ENCODE results near the gene CHML. TPM values are rescaled to one million over a fixed set of nuclear protein-coding genes. Genes with fewer than 3 reads are reported as not detected.

Gene CHML
- total RNA-seq, 4 donors from 2014 or later = 1.6 to 14.6 (median 12.9) TPM

DNA sequence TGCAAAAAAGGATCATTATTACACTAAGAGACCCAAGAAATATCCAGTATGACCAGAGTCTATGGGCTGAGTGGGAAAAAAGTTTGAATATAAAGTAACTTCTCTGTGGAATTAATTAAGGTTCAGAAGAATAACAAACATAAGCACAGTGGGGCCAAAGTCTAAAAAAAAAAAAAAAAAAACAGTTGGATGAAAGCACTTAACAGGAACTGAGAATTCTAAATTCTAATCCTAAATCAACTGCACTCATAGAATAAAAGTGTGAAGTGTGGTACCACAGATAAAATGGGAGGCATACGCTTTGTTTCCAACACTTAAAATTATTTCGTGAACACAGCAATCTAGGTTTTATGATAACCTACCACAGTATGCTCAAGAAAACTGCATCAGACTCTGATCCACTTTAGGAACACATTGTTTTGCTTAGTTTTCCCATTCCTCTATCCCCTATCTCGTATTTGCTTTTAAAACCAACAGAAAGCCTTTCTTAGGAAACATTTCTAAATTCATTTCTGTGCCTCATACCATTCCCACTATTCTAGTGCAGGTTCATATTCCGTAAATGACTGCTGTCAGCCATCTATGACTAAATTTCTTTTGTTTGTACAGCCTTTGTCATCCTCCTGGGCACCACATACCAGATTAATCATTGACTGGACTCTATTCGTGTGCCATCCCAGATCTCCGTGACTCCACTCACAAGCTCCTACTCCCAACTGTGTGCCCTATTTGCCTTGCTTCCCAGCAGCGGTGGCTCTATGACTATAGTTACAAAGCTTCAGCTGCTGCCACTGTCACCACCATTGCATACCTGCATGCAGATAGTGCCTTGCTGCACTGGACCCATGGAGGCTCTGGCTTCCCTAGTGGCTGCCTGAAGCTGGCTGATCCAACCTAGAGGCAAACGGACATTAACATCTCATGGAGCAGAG is 24.9 kb downstream of the CHML start:
- TF ChIP-seq POLR2AphosphoS5 (IDR thresholded peaks at IDR 0.05) (peak in 1 of 3 donors; percentile 20), EP300 (IDR thresholded peaks at IDR 0.05; ENCODE audit: low read depth) (no peak), CTCF (IDR thresholded peaks at IDR 0.05) (no peak), POLR2A (IDR thresholded peaks at IDR 0.05) (no peak)
- WGBS, 2 donors (ENCODE audit: low coverage in 1 of 2) = 59 to 68% methylated on average over 8 of the region's 8 CpGs
- intact Hi-C loops (cut with DNase I; ENCODE audit: low total_unique reads) = no loop called here
- in situ Hi-C loops (cut with MboI; ENCODE audit: low pct_ligation_motif_present in 1 of 4, low pct_unique_long_range_greater_than_20kb in 1 of 4, low sequenced_read_pairs in 3 of 4) = loop anchor here in 3 of 4 donors (25.0 kb wide), 2 partner anchors 222 to 372 kb away; partner anchors contain the start of genes EXO1 (in 2 of the 3) and MAP1LC3C (in 2 of the 3)
- peak; percentile 35 for DNase-seq
- H3K36me3 ChIP-seq = no peaks in the 10 kb centered on the region
- no peaks in the 10 kb centered on the region for H3K27me3 ChIP-seq
- H3K4me1 ChIP-seq = peaks cover 3 to 57% (median 14%) of the 10 kb centered on the region in 4 donors
- H3K27ac ChIP-seq = peak overlapping the region; percentile 23 to 53 (median 36)
- peak overlapping the region in 1 of 4 donors; percentile 9 for H3K4me3 ChIP-seq
- H3K9me3 ChIP-seq = no peaks in the 10 kb centered on the region

DNA sequence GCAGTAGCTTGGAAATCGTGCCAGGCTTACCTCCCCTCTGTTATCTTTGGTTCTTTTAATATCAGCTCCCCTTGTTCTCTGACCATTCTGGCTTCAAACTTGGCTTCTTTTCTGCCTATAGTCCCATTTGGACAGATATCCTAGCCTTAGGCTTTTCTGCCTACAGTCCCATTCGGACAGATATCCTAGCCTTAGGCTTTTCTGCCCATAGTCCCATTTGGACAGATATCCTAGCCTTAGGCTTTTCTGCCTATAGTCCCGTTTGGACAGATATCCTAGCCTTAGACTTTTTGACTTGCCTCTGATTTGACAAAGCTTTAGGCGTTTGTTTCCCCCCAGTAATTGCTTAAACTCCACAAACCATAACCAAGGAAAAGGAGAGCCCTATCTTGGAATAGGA is 25.6 kb downstream of the CHML start:
- Histone ChIP-seq H3K36me3 (no peaks in the 10 kb centered on the region), H3K27ac (peak overlapping the region in 2 of 4 donors; percentile 37 to 53), H3K4me1 (peaks cover 3 to 54% (median 14%) of the 10 kb centered on the region in 4 donors), H3K4me3 (no peak overlapping the region), H3K27me3 (no peaks in the 10 kb centered on the region), H3K9me3 (no peaks in the 10 kb centered on the region)
- intact Hi-C loops (cut with DNase I; ENCODE audit: low total_unique reads) (no loop called here), in situ Hi-C loops (cut with MboI; ENCODE audit: low pct_ligation_motif_present in 1 of 4, low pct_unique_long_range_greater_than_20kb in 1 of 4, low sequenced_read_pairs in 3 of 4) (loop anchor here in 3 of 4 donors (25.0 kb wide), 2 partner anchors 223 to 373 kb away; partner anchors contain the start of genes EXO1 (in 2 of the 3) and MAP1LC3C (in 2 of the 3))
- no peak for DNase-seq
- TF ChIP-seq CTCF (IDR thresholded peaks at IDR 0.05) (no peak), POLR2A (IDR thresholded peaks at IDR 0.05) (no peak), POLR2AphosphoS5 (IDR thresholded peaks at IDR 0.05) (no peak), EP300 (IDR thresholded peaks at IDR 0.05; ENCODE audit: low read depth) (no peak)
- WGBS, 2 donors (ENCODE audit: low coverage in 1 of 2) = 60 to 75% methylated on average over 4 of the region's 4 CpGs

DNA sequence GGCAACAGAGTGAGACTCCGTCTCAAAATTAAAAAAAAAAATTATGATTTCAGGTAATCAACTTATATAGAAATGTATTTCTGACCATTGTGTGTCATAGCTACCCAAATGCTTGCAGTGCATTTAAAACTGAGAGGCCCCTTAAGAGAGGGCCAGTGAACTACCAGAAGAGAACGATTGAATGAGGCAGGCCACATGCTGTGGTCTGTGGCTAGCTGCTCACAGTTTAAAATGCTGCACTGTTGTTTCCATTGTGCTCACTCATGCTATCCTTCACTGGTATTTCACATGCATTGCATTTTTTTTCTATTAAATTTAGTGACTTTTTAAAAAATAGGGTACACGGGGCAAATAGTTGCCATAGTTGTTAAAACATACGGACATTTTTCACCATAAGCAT is 26.0 kb downstream of the CHML start:
- Histone ChIP-seq H3K27ac (no peak overlapping the region), H3K36me3 (no peaks in the 10 kb centered on the region), H3K4me3 (no peak overlapping the region), H3K9me3 (no peaks in the 10 kb centered on the region), H3K4me1 (peaks cover 3 to 50% (median 14%) of the 10 kb centered on the region in 4 donors), H3K27me3 (no peaks in the 10 kb centered on the region)
- TF ChIP-seq POLR2AphosphoS5 (IDR thresholded peaks at IDR 0.05) (no peak), CTCF (IDR thresholded peaks at IDR 0.05) (no peak), EP300 (IDR thresholded peaks at IDR 0.05; ENCODE audit: low read depth) (no peak), POLR2A (IDR thresholded peaks at IDR 0.05) (no peak)
- WGBS, 2 donors (ENCODE audit: low coverage in 1 of 2) = 87 to 89% methylated on average over 4 of the region's 4 CpGs
- intact Hi-C loops (cut with DNase I; ENCODE audit: low total_unique reads) = no loop called here
- in situ Hi-C loops (cut with MboI; ENCODE audit: low pct_ligation_motif_present in 1 of 4, low pct_unique_long_range_greater_than_20kb in 1 of 4, low sequenced_read_pairs in 3 of 4) = loop anchor here in 3 of 4 donors (25.0 kb wide), 2 partner anchors 223 to 373 kb away; partner anchors contain the start of genes EXO1 (in 2 of the 3) and MAP1LC3C (in 2 of the 3)
- no peak for DNase-seq
